Neutrophil (primary cell): ENCODE data around the gene FBN1.

Source experiments
- H3K27ac ChIP-seq: fragments of 200-600 bp; sonication (generic); 2 replicates; pipeline ENCODE4 v1.5.1; 2016; ENCODE audit warnings: mild to moderate bottlenecking, moderate library complexity
- H3K27me3 ChIP-seq: fragments of 200-600 bp; sonication (generic); 2 replicates; pipeline ENCODE4 v1.6.0; 2016; ENCODE audit warnings: mild to moderate bottlenecking
- H3K36me3 ChIP-seq: fragments of 200-600 bp; sonication (generic); 2 replicates; pipeline ENCODE4 v1.5.1; 2017
- H3K4me1 ChIP-seq, 2 experiments: fragments of 200-600 bp in 1 of 2; sonication (generic) in 1 of 2; 1 replicate in 1 of 2; 2 replicates in 1 of 2; pipeline versions ENCODE4 v1.5.1 to v1.6.1; 2013 to 2016; ENCODE audit warnings: low read depth in 1 of 2, low read length in 1 of 2, mild to moderate bottlenecking in 1 of 2, moderate library complexity in 1 of 2; ENCODE audit not compliant: control insufficient read depth in 1 of 2, insufficient read depth in 1 of 2
- H3K4me3 ChIP-seq, 2 experiments: fragments of 200-600 bp in 1 of 2; sonication (generic) in 1 of 2; 1 replicate in 1 of 2; 2 replicates in 1 of 2; pipeline ENCODE4 v1.5.1; 2013 to 2016; ENCODE audit warnings: low read depth in 1 of 2, low read length in 1 of 2, mild to moderate bottlenecking in 1 of 2, moderate library complexity in 1 of 2
- H3K9me3 ChIP-seq: fragments of 200-600 bp; sonication (generic); 2 replicates; pipeline ENCODE4 v1.5.1; 2016
- TF ChIP-seq, protein P1 (sequence below): fragments of 200-600 bp; sonication (generic); IDR thresholded peaks from 2 replicates; pipeline ENCODE4 v1.5.1; 2016; ENCODE audit warnings: antibody characterized with exemption

The FBN1 gene

DNA sequence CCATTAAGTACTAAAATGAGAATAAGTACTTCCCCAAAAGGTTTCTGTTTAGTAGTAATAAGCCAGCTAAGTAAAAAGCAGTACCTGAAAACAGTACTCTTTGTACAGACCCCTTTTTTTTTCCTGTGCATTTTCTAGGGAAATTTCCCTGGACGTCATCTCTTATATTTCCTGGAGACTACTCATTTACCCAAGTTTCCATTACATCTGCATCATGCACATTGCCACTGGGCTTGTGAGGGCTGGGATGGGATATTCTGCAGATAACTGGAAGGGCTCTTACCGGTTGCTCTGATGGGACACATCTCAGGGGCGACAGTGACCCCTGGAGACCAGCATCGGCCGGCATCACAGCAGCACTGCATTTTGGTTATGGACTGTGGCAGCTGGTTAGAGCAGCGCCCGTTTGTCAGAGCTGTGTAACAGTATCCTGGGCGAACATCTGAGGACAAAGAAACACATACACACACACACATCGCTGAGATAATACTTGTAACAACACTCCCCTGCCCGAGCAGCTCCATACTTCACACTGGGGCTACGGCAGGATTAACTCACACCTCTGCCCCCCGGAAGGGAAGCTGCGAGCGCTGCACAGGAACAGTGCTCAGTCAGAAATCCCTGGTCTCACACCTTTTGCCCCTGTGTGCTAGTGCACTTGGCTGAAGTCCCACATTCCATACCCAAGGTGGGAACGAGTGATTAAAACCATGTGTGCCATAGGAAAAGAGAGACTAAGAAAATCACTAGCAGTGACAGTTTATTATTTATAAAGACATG is 124.9 kb downstream of the FBN1 start:
- H3K9me3 ChIP-seq = no peaks in the 10 kb centered on the region
- H3K4me1 ChIP-seq = no peaks in the 10 kb centered on the region
- no peak overlapping the region for H3K27ac ChIP-seq
- no peaks in the 10 kb centered on the region for H3K27me3 ChIP-seq
- TF ChIP-seq, protein P1, sequence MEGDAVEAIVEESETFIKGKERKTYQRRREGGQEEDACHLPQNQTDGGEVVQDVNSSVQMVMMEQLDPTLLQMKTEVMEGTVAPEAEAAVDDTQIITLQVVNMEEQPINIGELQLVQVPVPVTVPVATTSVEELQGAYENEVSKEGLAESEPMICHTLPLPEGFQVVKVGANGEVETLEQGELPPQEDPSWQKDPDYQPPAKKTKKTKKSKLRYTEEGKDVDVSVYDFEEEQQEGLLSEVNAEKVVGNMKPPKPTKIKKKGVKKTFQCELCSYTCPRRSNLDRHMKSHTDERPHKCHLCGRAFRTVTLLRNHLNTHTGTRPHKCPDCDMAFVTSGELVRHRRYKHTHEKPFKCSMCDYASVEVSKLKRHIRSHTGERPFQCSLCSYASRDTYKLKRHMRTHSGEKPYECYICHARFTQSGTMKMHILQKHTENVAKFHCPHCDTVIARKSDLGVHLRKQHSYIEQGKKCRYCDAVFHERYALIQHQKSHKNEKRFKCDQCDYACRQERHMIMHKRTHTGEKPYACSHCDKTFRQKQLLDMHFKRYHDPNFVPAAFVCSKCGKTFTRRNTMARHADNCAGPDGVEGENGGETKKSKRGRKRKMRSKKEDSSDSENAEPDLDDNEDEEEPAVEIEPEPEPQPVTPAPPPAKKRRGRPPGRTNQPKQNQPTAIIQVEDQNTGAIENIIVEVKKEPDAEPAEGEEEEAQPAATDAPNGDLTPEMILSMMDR = no peak
- no peak overlapping the region for H3K4me3 ChIP-seq
- peaks cover 28% of the 10 kb centered on the region for H3K36me3 ChIP-seq

DNA sequence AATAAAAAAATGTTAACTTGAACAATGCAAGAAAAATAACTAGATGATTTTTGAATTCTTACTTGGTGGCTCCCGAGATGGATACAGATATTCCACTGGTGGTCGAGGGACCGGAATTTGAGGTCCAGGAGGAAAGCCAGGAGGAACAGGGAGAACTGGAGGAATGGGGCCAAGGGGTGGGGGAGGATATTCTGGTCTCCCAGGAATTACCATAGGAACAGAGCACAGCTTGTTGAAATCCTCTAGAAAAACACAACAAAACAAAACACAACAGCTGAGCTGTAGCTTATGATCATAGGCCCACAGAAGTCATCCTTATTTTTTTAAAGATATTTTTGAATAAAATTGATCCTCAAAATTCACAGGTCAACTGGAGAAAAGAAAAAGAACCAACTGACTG is 129.4 kb downstream of the FBN1 start:
- Histone ChIP-seq H3K27me3 (no peaks in the 10 kb centered on the region), H3K36me3 (peaks cover 51% of the 10 kb centered on the region)

DNA sequence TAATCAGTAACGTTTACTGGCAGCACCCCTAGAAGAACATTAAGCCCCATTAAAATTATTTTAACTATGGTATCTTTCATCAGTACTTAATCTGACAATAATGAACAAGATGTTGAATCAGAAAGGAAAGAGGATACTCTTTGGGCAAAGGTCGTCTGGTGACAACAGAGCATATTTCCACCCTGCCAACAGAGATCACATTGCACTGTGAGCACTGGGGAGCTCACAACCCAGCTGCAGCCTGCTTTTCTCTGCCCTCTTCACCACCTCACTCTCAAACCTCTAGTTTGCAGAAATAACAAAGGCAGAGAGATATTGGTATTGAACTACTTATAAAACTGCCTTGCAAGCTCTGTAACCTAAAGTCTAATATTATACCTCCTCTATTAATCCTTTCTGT is 130.0 kb downstream of the FBN1 start:
- peaks cover 51% of the 10 kb centered on the region for H3K36me3 ChIP-seq
- no peaks in the 10 kb centered on the region for H3K27me3 ChIP-seq
- no peak overlapping the region for H3K4me3 ChIP-seq
- no peaks in the 10 kb centered on the region for H3K9me3 ChIP-seq
- TF ChIP-seq, protein P1 = no peak
- H3K4me1 ChIP-seq = no peaks in the 10 kb centered on the region
- no peak overlapping the region for H3K27ac ChIP-seq

More for the DNA sequence above, 129.4 kb downstream of the FBN1 start:
- TF ChIP-seq, protein P1 = no peak
- no peak overlapping the region for H3K4me3 ChIP-seq
- H3K9me3 ChIP-seq = no peaks in the 10 kb centered on the region
- no peaks in the 10 kb centered on the region for H3K4me1 ChIP-seq
- no peak overlapping the region for H3K27ac ChIP-seq

DNA sequence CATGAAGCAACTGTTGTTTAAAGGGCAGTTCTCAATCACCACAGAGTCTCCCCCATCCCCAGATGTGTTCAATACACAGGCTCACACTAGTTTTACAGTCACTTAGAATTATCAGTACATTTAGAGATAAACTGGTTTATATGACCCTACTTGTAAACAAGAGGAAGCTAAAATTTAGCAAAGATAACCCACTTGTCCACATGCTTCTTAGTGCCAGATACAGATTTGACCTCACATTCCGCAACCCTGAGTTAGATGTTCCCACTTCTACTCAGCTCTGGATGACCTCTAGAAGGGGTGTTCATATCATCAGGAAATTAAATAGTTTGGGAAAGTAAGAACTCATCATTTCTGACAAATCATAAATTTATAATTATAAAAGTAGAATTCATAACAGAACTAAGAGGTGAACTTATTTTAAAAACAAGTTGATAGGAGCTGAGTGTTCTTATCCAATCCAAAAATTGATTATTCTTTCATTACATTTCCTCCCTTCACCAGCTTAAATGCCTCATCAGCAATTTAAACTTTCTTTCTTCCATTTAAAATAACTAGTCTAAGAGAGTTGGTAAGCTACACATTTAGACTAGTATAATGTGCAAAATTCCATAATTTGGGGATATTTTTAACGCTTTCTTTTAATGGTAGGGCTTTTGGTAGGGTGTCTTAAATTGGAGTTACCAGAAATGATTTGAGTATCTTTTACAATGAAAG is 131.2 kb downstream of the FBN1 start:
- Histone ChIP-seq H3K4me3 (no peak overlapping the region), H3K36me3 (peaks cover 53% of the 10 kb centered on the region), H3K4me1 (no peaks in the 10 kb centered on the region), H3K9me3 (no peaks in the 10 kb centered on the region), H3K27ac (no peak overlapping the region), H3K27me3 (no peaks in the 10 kb centered on the region)
- TF ChIP-seq, protein P1 = no peak

DNA sequence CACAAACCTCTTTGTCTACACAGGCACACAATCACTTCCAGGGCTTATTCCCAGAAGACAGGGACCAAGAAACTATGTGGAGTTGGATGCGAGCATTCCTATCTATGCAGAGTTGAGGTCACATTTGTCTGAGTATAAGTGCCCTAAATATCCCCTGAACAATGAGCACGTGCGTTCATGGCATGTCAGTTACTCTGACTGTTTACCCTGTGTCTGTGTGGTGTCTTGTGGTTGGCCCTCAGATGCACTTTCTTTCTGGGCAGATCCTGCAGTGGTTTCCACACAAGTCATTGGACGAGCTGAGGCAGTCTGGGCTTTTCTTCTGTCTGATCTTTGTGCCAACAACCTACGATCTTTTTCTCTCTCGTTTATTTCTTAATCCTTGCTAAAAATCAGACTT is 134.5 kb downstream of the FBN1 start:
- TF ChIP-seq, protein P1 = no peak

More for the DNA sequence above, 134.5 kb downstream of the FBN1 start:
- Histone ChIP-seq H3K9me3 (no peaks in the 10 kb centered on the region), H3K4me3 (no peak overlapping the region), H3K36me3 (peaks cover 52% of the 10 kb centered on the region), H3K4me1 (no peaks in the 10 kb centered on the region), H3K27ac (no peak overlapping the region), H3K27me3 (no peaks in the 10 kb centered on the region)
